ENCODE data around the gene SHLD2.
"Not testable (repeated sequence)": the region's sequence is repeated elsewhere in the genome, so short reads cannot be mapped to it uniquely, and the experiment has no call there.

Gene SHLD2

GRCh38 chr10:87211848-87212247, 116.8 kb downstream of the SHLD2 start:
- not testable (repeated sequence) for DNase-seq (ENCODE audit: low read depth in 2 of 3, low spot score in 2 of 3)

- not testable (repeated sequence) for DNase-seq (ENCODE audit: low read depth in 2 of 3, low spot score in 2 of 3)
Measured at GRCh38 chr10:87213150-87213765, 118.3 kb downstream of the SHLD2 start.

GRCh38 chr10:87213806-87214205, 118.8 kb downstream of the SHLD2 start:
- not testable (repeated sequence) for DNase-seq (ENCODE audit: low read depth in 2 of 3, low spot score in 2 of 3)

- not testable (repeated sequence) for DNase-seq (ENCODE audit: low read depth in 2 of 3, low spot score in 2 of 3)
Measured at GRCh38 chr10:87216120-87216519, 121.1 kb downstream of the SHLD2 start.

- not testable (repeated sequence) for DNase-seq (ENCODE audit: low read depth in 2 of 3, low spot score in 2 of 3)
Measured at GRCh38 chr10:87219370-87219769, 124.4 kb downstream of the SHLD2 start.

- not testable (repeated sequence) for DNase-seq (ENCODE audit: low read depth in 2 of 3, low spot score in 2 of 3)
Measured at GRCh38 chr10:87222789-87223188, 127.8 kb downstream of the SHLD2 start.

GRCh38 chr10:87225148-87225547, 130.1 kb downstream of the SHLD2 start, which contains the start of gene NUTM2A:
Gene NUTM2A (plus strand): TSS chr10:87225448. CDS start chr10:87225831, 383 bp downstream.
- DNase-seq (ENCODE audit: low read depth in 2 of 3, low spot score in 2 of 3): not testable (repeated sequence)

GRCh38 chr10:87228247-87228646, 133.2 kb downstream of the SHLD2 start:
- not testable (repeated sequence) for DNase-seq (ENCODE audit: low read depth in 2 of 3, low spot score in 2 of 3)

- not testable (repeated sequence) for DNase-seq (ENCODE audit: low read depth in 2 of 3, low spot score in 2 of 3)
Measured at GRCh38 chr10:87229211-87229610, 134.2 kb downstream of the SHLD2 start.

GRCh38 chr10:87234854-87235253, 139.8 kb downstream of the SHLD2 start:
- not testable (repeated sequence) for DNase-seq (ENCODE audit: low read depth in 2 of 3, low spot score in 2 of 3)

- not testable (repeated sequence) for DNase-seq (ENCODE audit: low read depth in 2 of 3, low spot score in 2 of 3)
Measured at GRCh38 chr10:87237244-87237643, 142.2 kb downstream of the SHLD2 start.

GRCh38 chr10:87239346-87239808, 144.4 kb downstream of the SHLD2 start:
- DNase-seq (ENCODE audit: low read depth in 2 of 3, low spot score in 2 of 3): not testable (repeated sequence)

All from activated CD8-positive, alpha-beta memory T cell treated with anti-CD3 and anti-CD28 coated beads for 48 hours (primary cell).